Lower lobe of right lung (tissue), 2 donors: ENCODE results near the gene SOCS7. TPM values are rescaled to one million over a fixed set of nuclear protein-coding genes. Genes with fewer than 3 reads are reported as not detected.

ENCODE experiments used
- ATAC-seq, 2 donors: fragments of 200-7000 bp; cut with Tn5 transposase; one replicate each; pipeline ENCODE4 v1.9.1; 2020 to 2022; ENCODE audit warnings: mild to moderate bottlenecking in 2 of 2, moderate library complexity in 2 of 2
- DNase-seq: peaks from one replicate; pipeline ENCODE4 v3.0.0-alpha.2; 2020
- H3K27ac ChIP-seq: fragments of 200-600 bp; one replicate; pipeline ENCODE4 v1.8.0; 2022
- H3K27me3 ChIP-seq: fragments of 200-600 bp; one replicate; pipeline ENCODE4 v1.8.0; 2022; ENCODE audit warnings: low read depth
- H3K36me3 ChIP-seq: fragments of 200-600 bp; one replicate; pipeline ENCODE4 v1.8.0; 2022; ENCODE audit warnings: mild to moderate bottlenecking
- H3K4me1 ChIP-seq: fragments of 200-600 bp; one replicate; pipeline ENCODE4 v1.8.0; 2022
- H3K4me3 ChIP-seq: fragments of 200-600 bp; one replicate; pipeline ENCODE4 v1.8.0; 2022; ENCODE audit warnings: mild to moderate bottlenecking
- H3K9me3 ChIP-seq: fragments of 200-600 bp; one replicate; pipeline ENCODE4 v1.8.0; 2022
- intact Hi-C: fragments of 100-400 bp; cut with DNase I; formaldehyde crosslinking; loops from one replicate; pipeline ENCODE4 v1.11.0; 2022
- total RNA-seq: library from RNA; stranded (reverse); fragmentation: NEBNext Ultra II Directional; extraction: Animal tissue kit (Norgen Biotek cat#: 25700); gene quantifications from one replicate; pipeline ENCODE4 v1.2.1, GENCODE V29; 2021
- TF ChIP-seq, protein P1 (sequence below): fragments of 200-600 bp; IDR thresholded peaks from one replicate; pipeline ENCODE4 v1.8.0; 2022; ENCODE audit warnings: antibody characterized with exemption, mild to moderate bottlenecking
- donor health status: DM: no; HTN: yes; CAD: no; lungs with severe emphysema.

Gene SOCS7
- total RNA-seq, 1 donor from 2014 or later, result 23.0 TPM

DNA sequence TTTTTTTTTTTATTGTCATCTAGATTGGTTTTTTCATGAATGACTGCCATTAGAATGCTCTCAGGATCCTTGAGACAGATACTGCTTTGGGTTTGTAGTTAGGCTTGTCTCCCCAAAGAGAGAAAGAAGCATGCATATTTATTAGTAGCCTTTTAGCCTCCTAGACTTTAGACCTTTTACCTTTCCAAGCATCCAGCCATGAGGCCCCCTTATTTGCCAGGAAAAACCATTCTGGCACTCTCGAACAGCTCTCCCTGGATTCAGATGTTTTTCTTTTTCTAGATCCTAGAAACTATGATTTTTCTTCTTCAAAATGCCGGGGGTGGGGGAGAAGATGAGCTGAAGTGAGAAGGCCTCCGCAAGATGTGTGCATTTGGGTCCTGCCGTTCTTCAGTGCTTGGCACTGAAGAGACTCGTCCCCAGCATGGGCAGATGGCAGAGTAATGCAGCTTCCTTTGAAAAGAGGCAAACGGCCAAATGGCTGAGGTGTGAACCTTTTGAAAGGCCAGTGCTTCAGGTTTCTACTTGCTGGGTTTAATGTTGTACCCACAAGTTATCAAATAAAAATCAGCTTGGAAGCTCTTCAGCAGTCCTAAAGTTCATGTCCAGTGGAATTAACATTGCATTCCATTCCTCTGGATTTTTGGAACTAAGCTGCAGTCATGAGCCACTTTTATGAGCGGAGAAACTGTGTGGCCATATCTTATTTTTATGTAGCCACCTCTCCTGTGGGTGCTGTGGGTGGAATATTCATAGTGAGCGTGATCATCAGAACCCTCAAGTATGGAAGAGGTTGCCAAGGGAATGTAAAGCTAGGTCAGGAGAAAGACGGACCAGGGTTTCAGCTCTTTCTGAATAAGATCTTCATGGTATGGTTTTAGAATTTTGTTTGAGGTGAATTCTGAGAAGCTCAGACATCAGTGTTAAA is 7.2 kb downstream of the SOCS7 start:
- Histone ChIP-seq H3K9me3 (no peaks in the 10 kb centered on the region), H3K4me3 (no peak overlapping the region), H3K36me3 (peaks cover 12% of the 10 kb centered on the region), H3K4me1 (peaks cover 30% of the 10 kb centered on the region), H3K27ac (peak overlapping the region; percentile 2), H3K27me3 (no peaks in the 10 kb centered on the region)
- no peak for ATAC-seq
- TF ChIP-seq, protein P1, sequence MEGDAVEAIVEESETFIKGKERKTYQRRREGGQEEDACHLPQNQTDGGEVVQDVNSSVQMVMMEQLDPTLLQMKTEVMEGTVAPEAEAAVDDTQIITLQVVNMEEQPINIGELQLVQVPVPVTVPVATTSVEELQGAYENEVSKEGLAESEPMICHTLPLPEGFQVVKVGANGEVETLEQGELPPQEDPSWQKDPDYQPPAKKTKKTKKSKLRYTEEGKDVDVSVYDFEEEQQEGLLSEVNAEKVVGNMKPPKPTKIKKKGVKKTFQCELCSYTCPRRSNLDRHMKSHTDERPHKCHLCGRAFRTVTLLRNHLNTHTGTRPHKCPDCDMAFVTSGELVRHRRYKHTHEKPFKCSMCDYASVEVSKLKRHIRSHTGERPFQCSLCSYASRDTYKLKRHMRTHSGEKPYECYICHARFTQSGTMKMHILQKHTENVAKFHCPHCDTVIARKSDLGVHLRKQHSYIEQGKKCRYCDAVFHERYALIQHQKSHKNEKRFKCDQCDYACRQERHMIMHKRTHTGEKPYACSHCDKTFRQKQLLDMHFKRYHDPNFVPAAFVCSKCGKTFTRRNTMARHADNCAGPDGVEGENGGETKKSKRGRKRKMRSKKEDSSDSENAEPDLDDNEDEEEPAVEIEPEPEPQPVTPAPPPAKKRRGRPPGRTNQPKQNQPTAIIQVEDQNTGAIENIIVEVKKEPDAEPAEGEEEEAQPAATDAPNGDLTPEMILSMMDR, result no peak
- intact Hi-C loops, result loop anchor here (10.0 kb wide), 1 partner anchor 46 kb away; no protein-coding TSS in a partner anchor
- DNase-seq, result no peak

DNA sequence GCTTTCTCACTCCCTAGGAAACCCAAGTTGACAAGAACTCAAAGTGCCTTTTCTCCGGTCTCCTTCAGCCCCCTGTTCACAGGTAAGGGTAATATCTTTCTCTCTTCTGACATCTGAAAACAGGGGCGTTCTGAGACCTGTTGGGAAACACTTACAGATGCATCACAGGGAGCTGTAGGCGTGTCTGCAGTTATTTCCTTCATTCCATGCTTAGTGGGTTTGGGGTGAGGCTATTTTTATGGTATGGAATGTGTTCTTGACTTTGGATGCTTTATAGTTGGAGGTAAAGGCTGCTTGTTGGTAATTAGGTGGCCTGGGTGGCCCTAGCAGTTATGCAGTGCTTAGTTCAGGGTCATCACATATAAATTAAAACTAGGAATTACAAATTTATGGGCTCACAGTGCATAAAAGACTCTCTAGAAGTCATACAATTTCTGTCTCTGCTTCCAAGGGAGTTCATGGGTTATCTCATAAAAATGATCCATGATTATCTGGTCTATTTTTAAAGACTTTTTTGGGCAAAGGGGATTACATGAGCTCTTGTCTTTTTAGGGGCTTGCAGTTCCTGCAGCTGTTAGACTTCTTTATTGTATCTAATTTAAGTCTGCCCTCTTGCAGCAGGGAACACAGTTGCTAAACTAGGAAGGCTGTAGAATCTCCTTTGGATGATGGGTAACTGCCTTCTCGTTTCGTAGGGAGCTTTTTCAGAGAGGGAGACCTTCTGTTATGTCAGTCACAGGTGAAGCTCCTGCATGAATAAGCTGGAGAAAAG is 10.2 kb downstream of the SOCS7 start:
- intact Hi-C loops, result no loop called here
- TF ChIP-seq, protein P1, result no peak
- ATAC-seq (peak in 1 of 2 donors; percentile 31), DNase-seq (no peak)
- H3K27me3 ChIP-seq, result no peaks in the 10 kb centered on the region
- no peak overlapping the region for H3K4me3 ChIP-seq
- H3K36me3 ChIP-seq, result peaks cover 39% of the 10 kb centered on the region
- H3K9me3 ChIP-seq, result no peaks in the 10 kb centered on the region
- H3K4me1 ChIP-seq, result peaks cover 10% of the 10 kb centered on the region
- H3K27ac ChIP-seq, result no peak overlapping the region

DNA sequence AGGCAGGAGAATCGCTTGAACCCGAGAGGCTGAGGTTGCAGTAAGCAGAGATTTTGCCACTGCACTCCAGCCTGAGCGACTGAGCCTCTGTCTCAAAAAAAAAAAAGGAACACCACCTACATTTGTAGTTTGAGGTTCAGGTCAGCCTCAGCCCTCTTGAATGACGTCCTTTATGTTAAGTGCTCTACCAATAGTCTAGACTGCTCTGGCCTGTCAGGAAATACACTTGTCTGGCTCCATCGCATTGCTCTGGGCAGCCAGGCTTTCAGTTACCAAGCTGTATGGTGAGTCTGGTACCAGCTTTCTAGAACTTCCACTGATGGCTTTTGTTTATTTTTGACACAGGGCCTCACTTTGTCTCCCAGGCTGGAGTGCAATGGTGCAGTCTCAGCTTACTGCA is 11.4 kb downstream of the SOCS7 start:
- H3K4me3 ChIP-seq, result no peak overlapping the region
- TF ChIP-seq, protein P1, result no peak
- H3K9me3 ChIP-seq, result no peaks in the 10 kb centered on the region
- intact Hi-C loops, result no loop called here
- no peaks in the 10 kb centered on the region for H3K27me3 ChIP-seq
- DNase-seq (no peak), ATAC-seq (peak; percentile 61 to 70)
- H3K4me1 ChIP-seq, result peaks cover 10% of the 10 kb centered on the region
- no peak overlapping the region for H3K27ac ChIP-seq
- H3K36me3 ChIP-seq, result peaks cover 49% of the 10 kb centered on the region

DNA sequence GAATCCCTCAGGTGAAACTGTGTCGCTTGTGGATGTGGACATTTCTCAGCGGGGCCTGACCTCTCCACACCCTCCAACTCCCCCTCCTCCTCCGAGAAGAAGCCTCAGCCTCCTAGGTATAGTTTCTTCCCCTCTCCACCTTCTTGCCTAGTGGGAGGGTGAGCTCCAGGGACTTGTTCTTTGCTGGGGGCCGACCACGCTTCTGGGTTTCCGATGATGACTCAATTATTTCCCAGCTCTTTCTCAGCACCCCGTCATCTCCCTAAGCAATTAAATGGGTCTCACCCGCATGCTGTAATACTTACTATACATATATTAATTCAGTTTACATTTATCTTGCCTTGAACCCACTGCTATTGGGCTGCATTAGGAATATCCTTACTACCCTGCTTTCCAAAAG is 13.1 kb downstream of the SOCS7 start:
- intact Hi-C loops, result no loop called here
- ATAC-seq, result no peak

More for the DNA sequence above, 13.1 kb downstream of the SOCS7 start:
- no peak for DNase-seq
- no peak overlapping the region for H3K27ac ChIP-seq
- H3K36me3 ChIP-seq, result peaks cover 66% of the 10 kb centered on the region
- TF ChIP-seq, protein P1, result no peak
- H3K27me3 ChIP-seq, result no peaks in the 10 kb centered on the region
- H3K9me3 ChIP-seq, result no peaks in the 10 kb centered on the region
- H3K4me1 ChIP-seq, result no peaks in the 10 kb centered on the region
- H3K4me3 ChIP-seq, result no peak overlapping the region
